GM19193 (cell line): ENCODE results near the gene CXorf49.
"Not testable (repeated sequence)": the region's sequence is repeated elsewhere in the genome, so short reads cannot be mapped to it uniquely, and the experiment has no call there.

Experiments used
- POLR2A ChIP-seq: IDR thresholded peaks from 4 replicates; pipeline ENCODE4 v1.6.1; 2011; ENCODE audit not compliant: insufficient read depth, insufficient read length; ENCODE audit errors: extremely low read depth

CXorf49 gene

GRCh38 chrX:71718185-71718584 lies at the start of gene CXorf49:
CXorf49 (minus strand) TSS chrX:71718285; CDS start chrX:71718151, 134 bp downstream.
- TF ChIP-seq POLR2A, result not testable (repeated sequence)

GRCh38 chrX:71763049-71763448 lies 45.0 kb upstream of the CXorf49 start, which contains the start of gene CXorf49B:
CXorf49B (plus strand) TSS chrX:71763349; CDS start chrX:71763424, 75 bp downstream.
- TF ChIP-seq POLR2A, result not testable (repeated sequence)

GRCh38 chrX:71679575-71680207 lies 38.4 kb downstream of the CXorf49 start:
- TF ChIP-seq POLR2A, result no peak

- TF ChIP-seq POLR2A, result no peak
These were observed 46.1 kb downstream of the CXorf49 start for GRCh38 chrX:71671938-71672337.

GRCh38 chrX:71671043-71671780 lies 46.9 kb downstream of the CXorf49 start:
- TF ChIP-seq POLR2A, result no peak

- no peak for TF ChIP-seq POLR2A
These were observed 48.6 kb downstream of the CXorf49 start for GRCh38 chrX:71669492-71669891.

GRCh38 chrX:71668248-71668595 lies 49.9 kb downstream of the CXorf49 start:
- TF ChIP-seq POLR2A, result no peak

GRCh38 chrX:71667328-71668247 lies 50.5 kb downstream of the CXorf49 start, which contains the start of gene LOC101059915:
LOC101059915 (plus strand) TSS chrX:71667546.
- no peak for TF ChIP-seq POLR2A

GRCh38 chrX:71666240-71667223 lies 51.6 kb downstream of the CXorf49 start:
- no peak for TF ChIP-seq POLR2A

GRCh38 chrX:71665747-71666146 lies 52.3 kb downstream of the CXorf49 start:
- no peak for TF ChIP-seq POLR2A

GRCh38 chrX:71664889-71665491 lies 53.1 kb downstream of the CXorf49 start:
- no peak for TF ChIP-seq POLR2A
